MG63 (cell line): ENCODE results near the gene ZNF865. TPM values are rescaled to one million over a fixed set of nuclear protein-coding genes. Genes with fewer than 3 reads are reported as not detected.

Experiments used
- DNase-seq: peaks from one replicate; pipeline ENCODE4 v3.0.0-alpha.2; 2020
- H3K27me3 ChIP-seq: fragments of 250-450 bp; sonication (Bioruptor Pico); 2 replicates; pipeline ENCODE4 v1.5.1; 2020; ENCODE audit warnings: mild to moderate bottlenecking, moderate library complexity
- H3K36me3 ChIP-seq: fragments of 250-450 bp; sonication (Bioruptor Pico); 2 replicates; pipeline ENCODE4 v1.5.1; 2020; ENCODE audit warnings: mild to moderate bottlenecking, moderate library complexity
- H3K4me3 ChIP-seq: fragments of 250-450 bp; sonication (Bioruptor Pico); 2 replicates; pipeline ENCODE4 v1.5.1; 2020; ENCODE audit warnings: mild to moderate bottlenecking, moderate library complexity
- H3K9me3 ChIP-seq: fragments of 250-450 bp; sonication (Bioruptor Pico); 2 replicates; pipeline ENCODE4 v1.5.1; 2020; ENCODE audit warnings: mild to moderate bottlenecking, moderate library complexity
- total RNA-seq: library from RNA; depleted of rRNA; stranded (reverse); fragments of >200 nt; shearing (Covaris generic); gene quantifications from 2 replicates; pipeline ENCODE4 v1.2.3, GENCODE V29; 2014; ENCODE audit warnings: low replicate concordance

ZNF865 gene
- total RNA-seq, 1 experiment from 2014 or later = 0.66 TPM

DNA sequence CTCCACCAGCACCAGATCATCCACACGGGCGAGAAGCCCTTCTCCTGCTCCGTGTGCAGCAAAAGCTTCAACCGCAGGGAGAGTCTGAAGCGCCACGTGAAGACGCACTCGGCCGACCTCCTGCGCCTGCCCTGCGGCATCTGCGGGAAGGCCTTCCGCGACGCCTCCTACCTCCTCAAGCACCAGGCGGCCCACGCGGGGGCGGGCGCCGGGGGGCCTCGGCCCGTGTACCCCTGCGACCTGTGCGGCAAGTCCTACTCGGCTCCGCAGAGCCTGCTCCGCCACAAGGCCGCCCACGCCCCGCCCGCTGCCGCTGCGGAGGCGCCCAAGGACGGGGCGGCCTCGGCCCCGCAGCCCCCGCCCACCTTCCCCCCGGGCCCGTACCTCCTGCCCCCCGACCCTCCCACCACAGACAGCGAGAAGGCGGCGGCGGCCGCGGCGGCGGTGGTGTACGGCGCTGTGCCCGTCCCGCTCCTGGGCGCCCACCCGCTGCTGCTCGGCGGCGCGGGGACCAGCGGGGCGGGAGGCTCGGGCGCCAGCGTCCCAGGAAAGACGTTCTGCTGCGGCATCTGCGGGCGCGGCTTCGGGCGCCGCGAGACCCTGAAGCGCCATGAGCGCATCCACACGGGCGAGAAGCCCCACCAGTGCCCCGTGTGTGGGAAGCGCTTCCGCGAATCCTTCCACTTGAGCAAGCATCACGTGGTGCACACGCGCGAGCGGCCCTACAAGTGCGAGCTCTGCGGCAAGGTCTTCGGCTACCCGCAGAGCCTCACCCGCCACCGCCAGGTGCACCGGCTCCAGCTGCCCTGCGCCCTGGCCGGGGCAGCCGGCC, 9.5 kb downstream of the ZNF865 start:
- no peak overlapping the region for H3K4me3 ChIP-seq
- H3K36me3 ChIP-seq = peaks cover 37% of the 10 kb centered on the region
- H3K9me3 ChIP-seq = peaks cover 1% of the 10 kb centered on the region; the same call in 1 of the 2 replicates
- no peak for DNase-seq
- H3K27me3 ChIP-seq = no peaks in the 10 kb centered on the region

DNA sequence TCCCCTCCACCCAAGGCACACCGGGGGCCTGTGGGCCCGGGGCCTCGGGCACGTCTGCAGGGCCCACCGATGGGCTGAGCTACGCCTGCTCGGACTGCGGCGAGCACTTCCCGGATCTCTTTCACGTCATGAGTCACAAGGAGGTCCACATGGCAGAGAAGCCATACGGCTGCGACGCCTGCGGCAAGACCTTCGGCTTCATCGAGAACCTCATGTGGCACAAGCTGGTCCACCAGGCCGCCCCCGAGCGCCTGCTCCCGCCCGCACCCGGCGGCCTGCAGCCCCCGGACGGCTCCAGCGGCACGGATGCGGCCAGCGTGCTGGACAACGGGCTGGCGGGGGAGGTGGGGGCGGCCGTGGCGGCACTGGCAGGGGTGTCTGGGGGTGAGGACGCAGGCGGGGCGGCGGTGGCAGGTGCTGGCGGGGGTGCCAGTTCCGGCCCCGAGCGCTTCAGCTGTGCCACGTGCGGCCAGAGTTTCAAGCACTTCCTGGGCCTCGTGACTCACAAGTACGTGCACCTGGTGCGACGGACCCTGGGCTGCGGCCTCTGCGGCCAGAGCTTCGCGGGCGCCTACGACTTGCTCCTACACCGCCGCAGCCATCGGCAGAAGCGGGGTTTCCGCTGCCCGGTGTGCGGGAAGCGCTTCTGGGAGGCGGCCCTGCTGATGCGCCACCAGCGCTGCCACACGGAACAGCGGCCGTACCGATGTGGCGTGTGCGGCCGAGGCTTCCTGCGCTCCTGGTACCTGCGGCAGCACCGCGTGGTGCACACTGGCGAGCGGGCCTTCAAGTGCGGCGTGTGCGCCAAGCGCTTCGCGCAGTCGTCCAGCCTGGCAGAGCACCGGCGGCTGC, 10.3 kb downstream of the ZNF865 start:
- Histone ChIP-seq H3K9me3 (no peaks in the 10 kb centered on the region), H3K36me3 (peaks cover 33% of the 10 kb centered on the region), H3K4me3 (no peak overlapping the region), H3K27me3 (no peaks in the 10 kb centered on the region)
- no peak for DNase-seq

- no peak for DNase-seq
- no peaks in the 10 kb centered on the region for H3K9me3 ChIP-seq
- no peak overlapping the region for H3K4me3 ChIP-seq
- H3K36me3 ChIP-seq = peaks cover 31% of the 10 kb centered on the region
- H3K27me3 ChIP-seq = no peaks in the 10 kb centered on the region
Observed at GRCh38 chr19:55616395-55616875, 11.0 kb downstream of the ZNF865 start.

GRCh38 chr19:55617426-55617825, 12.0 kb downstream of the ZNF865 start:
- Histone ChIP-seq H3K4me3 (no peak overlapping the region), H3K27me3 (no peaks in the 10 kb centered on the region), H3K36me3 (peaks cover 33% of the 10 kb centered on the region), H3K9me3 (no peaks in the 10 kb centered on the region)
- DNase-seq = no peak

DNA sequence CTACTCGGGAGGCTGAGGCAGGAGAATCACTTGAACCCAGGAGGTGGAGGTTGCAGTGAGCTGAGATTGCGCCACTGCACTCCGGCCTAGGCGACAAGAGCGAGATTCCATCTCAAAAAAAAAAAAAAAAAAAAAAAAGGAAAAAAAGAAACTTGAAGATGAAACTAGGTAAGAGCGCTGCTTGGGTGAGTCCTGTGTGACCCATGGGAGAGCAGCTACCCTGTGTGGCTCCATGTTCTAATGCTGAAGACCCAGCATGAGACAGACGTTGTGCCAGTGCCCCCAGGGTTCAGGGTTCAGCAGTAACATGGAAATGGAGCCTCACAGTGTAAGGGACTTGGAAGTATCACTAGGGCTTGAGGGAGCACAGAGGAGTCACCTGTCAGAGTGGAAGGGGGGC, 13.0 kb downstream of the ZNF865 start:
- peaks cover 30% of the 10 kb centered on the region for H3K36me3 ChIP-seq

DNA sequence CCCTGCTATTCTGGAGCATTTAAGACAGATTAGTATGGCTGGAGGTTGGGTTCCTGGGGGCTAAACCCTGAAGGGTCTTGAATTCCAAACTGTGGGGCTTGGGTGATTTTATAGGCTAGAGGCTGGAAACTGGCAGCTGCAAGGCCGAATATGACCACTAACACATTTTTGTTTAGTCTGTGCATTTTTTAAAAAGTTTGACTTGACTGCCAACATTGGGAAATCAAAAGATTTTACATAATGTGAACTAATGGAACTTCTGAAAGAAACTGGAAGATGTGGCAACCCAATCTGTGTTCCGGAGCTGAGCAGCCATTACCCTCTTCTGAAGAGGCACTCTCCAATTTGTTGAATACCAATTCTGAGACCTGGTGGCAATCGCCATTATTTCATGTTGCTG, 13.8 kb downstream of the ZNF865 start:
- DNase-seq = no peak
- H3K36me3 ChIP-seq = peaks cover 30% of the 10 kb centered on the region

More for the DNA sequence above, 13.0 kb downstream of the ZNF865 start:
- Histone ChIP-seq H3K4me3 (no peak overlapping the region), H3K27me3 (no peaks in the 10 kb centered on the region), H3K9me3 (no peaks in the 10 kb centered on the region)
- no peak for DNase-seq

GRCh38 chr19:55620410-55621204, 15.2 kb downstream of the ZNF865 start:
- H3K27me3 ChIP-seq = no peaks in the 10 kb centered on the region
- no peaks in the 10 kb centered on the region for H3K9me3 ChIP-seq
- DNase-seq = no peak
- H3K4me3 ChIP-seq = no peak overlapping the region
- peaks cover 27% of the 10 kb centered on the region for H3K36me3 ChIP-seq

More for the DNA sequence above, 13.8 kb downstream of the ZNF865 start:
- Histone ChIP-seq H3K4me3 (no peak overlapping the region), H3K27me3 (no peaks in the 10 kb centered on the region), H3K9me3 (no peaks in the 10 kb centered on the region)

- no peak for DNase-seq
- no peaks in the 10 kb centered on the region for H3K9me3 ChIP-seq
- peaks cover 22% of the 10 kb centered on the region for H3K36me3 ChIP-seq
- H3K27me3 ChIP-seq = no peaks in the 10 kb centered on the region
- no peak overlapping the region for H3K4me3 ChIP-seq
Observed at GRCh38 chr19:55621205-55621672, 15.8 kb downstream of the ZNF865 start.

GRCh38 chr19:55621673-55622231, 16.3 kb downstream of the ZNF865 start:
- H3K9me3 ChIP-seq = no peaks in the 10 kb centered on the region
- no peak overlapping the region for H3K4me3 ChIP-seq
- no peak for DNase-seq
- peaks cover 17% of the 10 kb centered on the region for H3K36me3 ChIP-seq
- H3K27me3 ChIP-seq = no peaks in the 10 kb centered on the region

DNA sequence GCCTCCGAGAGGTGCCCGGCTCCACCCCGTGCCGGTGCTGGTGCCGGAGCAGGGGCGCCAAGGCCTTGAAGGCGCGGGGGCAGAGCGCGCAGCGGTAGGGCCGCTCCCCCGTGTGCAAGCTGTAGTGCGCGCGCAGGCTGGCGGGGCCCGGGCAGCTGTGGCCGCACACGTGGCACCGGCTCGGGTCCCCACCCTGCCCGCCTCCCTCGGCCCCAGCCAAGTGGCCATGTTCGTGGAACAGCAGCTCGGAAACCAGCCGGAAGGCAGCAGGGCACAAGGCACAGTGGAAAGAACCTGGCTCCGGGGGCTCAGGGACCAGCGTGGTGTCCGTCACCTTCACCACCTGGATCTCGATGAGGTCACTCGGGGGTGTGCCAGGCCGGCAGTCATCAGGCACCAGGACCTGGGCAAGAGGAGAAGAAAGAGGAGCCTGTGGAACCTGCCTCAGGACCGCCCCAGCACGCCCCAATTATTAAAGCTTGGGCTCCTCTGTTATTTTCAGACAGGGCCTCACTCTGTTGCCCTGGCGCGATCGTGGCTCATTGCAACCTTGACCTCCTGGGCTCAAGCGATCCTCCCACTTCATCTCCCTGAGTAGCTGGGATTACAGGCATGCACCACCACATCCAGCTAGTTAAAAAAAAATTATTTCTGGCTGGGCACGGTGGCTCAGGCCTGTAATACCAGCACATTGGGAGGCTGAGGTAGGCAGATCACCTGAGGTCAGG, 17.0 kb downstream of the ZNF865 start:
- Histone ChIP-seq H3K27me3 (no peaks in the 10 kb centered on the region), H3K4me3 (no peak overlapping the region), H3K9me3 (no peaks in the 10 kb centered on the region), H3K36me3 (peaks cover 14% of the 10 kb centered on the region)
- DNase-seq = no peak

DNA sequence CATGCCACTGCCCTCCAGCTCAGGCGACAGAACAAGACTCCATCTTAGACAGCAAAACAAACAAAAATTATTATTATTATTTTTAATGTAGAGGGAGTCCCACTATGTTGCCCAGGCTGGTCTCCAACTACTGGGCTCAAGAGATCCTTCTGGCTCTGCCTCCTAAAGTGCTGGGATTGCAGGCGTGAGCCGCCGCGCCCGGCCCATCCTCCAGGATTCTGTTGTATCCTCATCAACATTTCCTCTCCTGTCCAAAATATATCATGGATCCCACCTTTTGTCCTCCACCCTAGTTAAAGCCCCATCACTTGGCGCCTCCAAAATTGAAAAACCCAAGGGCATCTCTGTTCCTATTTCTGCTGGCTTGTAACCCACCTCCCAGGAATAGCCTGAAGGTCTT, 17.7 kb downstream of the ZNF865 start:
- no peak overlapping the region for H3K4me3 ChIP-seq
- peaks cover 7% of the 10 kb centered on the region for H3K36me3 ChIP-seq
- no peaks in the 10 kb centered on the region for H3K27me3 ChIP-seq
- no peak for DNase-seq
- no peaks in the 10 kb centered on the region for H3K9me3 ChIP-seq

DNA sequence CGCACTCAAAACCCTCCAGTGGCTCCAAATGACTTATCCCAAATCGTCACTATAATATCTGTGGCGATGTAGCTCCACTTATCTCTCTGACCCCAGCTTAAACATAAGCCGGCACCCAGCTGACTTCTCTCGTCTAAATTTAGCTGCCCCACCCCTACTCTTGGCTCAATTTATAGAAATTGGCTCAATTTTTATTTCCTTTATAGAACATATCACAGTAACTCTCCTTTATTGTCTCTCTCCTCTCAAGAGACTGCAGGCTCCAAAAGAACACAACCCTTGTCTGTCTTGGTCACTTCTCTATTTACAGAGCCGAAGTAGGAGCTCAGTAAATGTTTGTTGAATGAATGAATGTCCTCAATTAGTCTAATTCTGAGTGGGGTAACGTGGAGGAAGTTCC, 18.1 kb downstream of the ZNF865 start:
- peaks cover 6% of the 10 kb centered on the region for H3K36me3 ChIP-seq
- H3K27me3 ChIP-seq = no peaks in the 10 kb centered on the region
- no peaks in the 10 kb centered on the region for H3K9me3 ChIP-seq
- no peak for DNase-seq
- H3K4me3 ChIP-seq = peak overlapping the region; percentile 58

- H3K9me3 ChIP-seq = no peaks in the 10 kb centered on the region
- DNase-seq = peak; percentile 86
- H3K4me3 ChIP-seq = peak within 1 kb of the TSS; percentile 58
Observed at GRCh38 chr19:55624109-55625003, 18.9 kb downstream of the ZNF865 start, which contains the start of gene ZNF784. Gene ZNF784 (minus strand): TSS chr19:55624566. CDS start chr19:55624561, 5 bp downstream.

DNA sequence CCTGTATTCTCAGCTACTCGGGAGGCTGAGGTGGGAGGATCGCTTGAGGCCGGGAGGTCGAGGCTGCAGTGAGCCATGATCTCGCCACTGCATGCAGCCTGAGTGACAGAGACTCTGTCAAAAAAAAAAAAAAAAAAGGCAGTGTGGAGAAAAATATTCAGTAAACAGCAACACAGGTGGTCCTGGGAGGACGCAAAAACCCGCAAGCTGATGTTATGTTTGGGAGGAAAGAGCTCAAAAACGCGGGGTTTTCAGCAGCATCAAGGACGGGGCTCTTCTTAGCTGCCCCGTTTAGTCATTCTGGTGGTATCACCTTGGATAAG, 19.5 kb downstream of the ZNF865 start:
- H3K27me3 ChIP-seq = no peaks in the 10 kb centered on the region
- DNase-seq = no peak
- no peaks in the 10 kb centered on the region for H3K9me3 ChIP-seq
- peaks cover 6% of the 10 kb centered on the region for H3K36me3 ChIP-seq
- H3K4me3 ChIP-seq = peak overlapping the region; percentile 58

More at GRCh38 chr19:55624109-55625003, 18.9 kb downstream of the ZNF865 start, which contains the start of gene ZNF784:
- Histone ChIP-seq H3K36me3 (peaks cover 6% of the 10 kb centered on the region), H3K27me3 (no peaks in the 10 kb centered on the region)

- DNase-seq = no peak
- H3K27me3 ChIP-seq = no peaks in the 10 kb centered on the region
- no peaks in the 10 kb centered on the region for H3K9me3 ChIP-seq
- 0 out of 2 replicates have a peak, but pooled peaks cover 2% of the 10 kb centered on the region for H3K36me3 ChIP-seq
- H3K4me3 ChIP-seq = no peak overlapping the region
Observed at GRCh38 chr19:55626350-55626749, 20.9 kb downstream of the ZNF865 start.
